Thyroid gland (tissue), 4 donors: Measurements from ENCODE around the gene WFDC10A. TPM values are rescaled to one million over a fixed set of nuclear protein-coding genes. Genes with fewer than 3 reads are reported as not detected.
A peak's percentile ranks its signal among the peaks of the same experiment; 100 is the strongest.

ENCODE experiments used
- DNase-seq, 2 donors: peaks; one replicate each; pipeline ENCODE4 v3.0.0-alpha.2; 2019
- H3K27ac ChIP-seq, 3 donors: fragments of 200-600 bp; sonication (generic); 1 replicate in 2 of 3; 2 replicates in 1 of 3; pipeline ENCODE4 v1.5.1; 2016 to 2019; ENCODE audit warnings: mild to moderate bottlenecking in 1 of 3, moderate library complexity in 1 of 3
- H3K27me3 ChIP-seq: fragments of 200-600 bp; sonication (generic); one replicate; pipeline ENCODE4 v1.5.1; 2019
- H3K36me3 ChIP-seq, 2 donors: fragments of 200-600 bp; sonication (generic); one replicate each; pipeline ENCODE4 v1.5.1; 2016 to 2019
- H3K4me1 ChIP-seq, 2 donors: fragments of 200-600 bp; sonication (generic); one replicate each; pipeline ENCODE4 v1.5.1; 2017 to 2019
- H3K4me3 ChIP-seq, 3 donors: fragments of 200-600 bp; sonication (generic); replicated peaks in 1 of 3; 1 replicate in 2 of 3; 2 replicates in 1 of 3; pipeline ENCODE4 v1.5.1; 2016; ENCODE audit warnings: mild to moderate bottlenecking in 1 of 3
- H3K9me3 ChIP-seq: fragments of 200-600 bp; sonication (generic); one replicate; pipeline ENCODE4 v1.5.1; 2017
- POLR2A ChIP-seq, 2 donors: fragments of 450-650 bp; IDR thresholded peaks; one replicate each; pipeline ENCODE4 v1.6.1; 2017; ENCODE audit warnings: antibody characterized with exemption in 2 of 2, mild to moderate bottlenecking in 2 of 2, moderate library complexity in 1 of 2
- WGBS, 2 donors: methylation state at CpG; one replicate each; pipeline ENCODE4 v1.1.5; 2017; 5-methylcytosine and 5-hydroxymethylcytosine counted together
- intact Hi-C: fragments of 100-400 bp; cut with DNase I; formaldehyde crosslinking; loops from one replicate; pipeline ENCODE4 v1.15.1; 2023
- total RNA-seq, 4 donors: library from RNA; depleted of rRNA; stranded (reverse); fragments of >200 nt; gene quantifications; one replicate each; pipeline ENCODE4 v1.2.3, GENCODE V29; 2016
- TF ChIP-seq, protein P1 (sequence below), 6 experiments: fragments of 200-600 bp in 3 of 6; fragments of 450-650 bp in 3 of 6; sonication (generic) in 3 of 6; IDR thresholded peaks; one replicate each; pipeline ENCODE4 v1.5.1; 2016 to 2019; ENCODE audit warnings: antibody characterized with exemption in 6 of 6, mild to moderate bottlenecking in 2 of 6, inconsistent platforms in 1 of 6, moderate library complexity in 1 of 6

WFDC10A gene
- total RNA-seq, 4 donors from 2014 or later = not detected

DNA sequence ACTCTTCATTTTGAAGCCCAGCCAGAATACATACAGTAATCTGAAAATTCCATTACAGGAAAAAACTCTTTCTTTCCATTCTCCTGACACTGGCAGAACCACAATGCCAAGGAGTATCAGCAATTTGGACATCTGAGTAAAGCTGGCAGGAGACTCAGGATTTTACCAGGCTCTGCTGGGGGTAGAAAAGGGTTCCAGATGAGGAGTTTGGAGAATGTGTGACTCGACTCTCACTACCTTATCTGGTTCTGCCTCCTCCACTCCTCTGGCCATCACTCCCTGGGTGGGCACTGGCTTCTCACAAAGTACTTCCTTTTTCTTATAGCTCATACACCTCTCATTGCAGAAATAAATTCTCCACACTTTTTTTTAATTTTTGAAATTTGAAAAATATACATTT, 39.8 kb upstream of the WFDC10A start:
- Histone ChIP-seq H3K4me1 (peaks cover 7 to 11% of the 10 kb centered on the region in 2 donors), H3K4me3 (no peak overlapping the region), H3K9me3 (no peaks in the 10 kb centered on the region), H3K27ac (peak overlapping the region in 1 of 3 donors; percentile 29), H3K27me3 (no peaks in the 10 kb centered on the region), H3K36me3 (no peaks in the 10 kb centered on the region)
- TF ChIP-seq, protein P1, sequence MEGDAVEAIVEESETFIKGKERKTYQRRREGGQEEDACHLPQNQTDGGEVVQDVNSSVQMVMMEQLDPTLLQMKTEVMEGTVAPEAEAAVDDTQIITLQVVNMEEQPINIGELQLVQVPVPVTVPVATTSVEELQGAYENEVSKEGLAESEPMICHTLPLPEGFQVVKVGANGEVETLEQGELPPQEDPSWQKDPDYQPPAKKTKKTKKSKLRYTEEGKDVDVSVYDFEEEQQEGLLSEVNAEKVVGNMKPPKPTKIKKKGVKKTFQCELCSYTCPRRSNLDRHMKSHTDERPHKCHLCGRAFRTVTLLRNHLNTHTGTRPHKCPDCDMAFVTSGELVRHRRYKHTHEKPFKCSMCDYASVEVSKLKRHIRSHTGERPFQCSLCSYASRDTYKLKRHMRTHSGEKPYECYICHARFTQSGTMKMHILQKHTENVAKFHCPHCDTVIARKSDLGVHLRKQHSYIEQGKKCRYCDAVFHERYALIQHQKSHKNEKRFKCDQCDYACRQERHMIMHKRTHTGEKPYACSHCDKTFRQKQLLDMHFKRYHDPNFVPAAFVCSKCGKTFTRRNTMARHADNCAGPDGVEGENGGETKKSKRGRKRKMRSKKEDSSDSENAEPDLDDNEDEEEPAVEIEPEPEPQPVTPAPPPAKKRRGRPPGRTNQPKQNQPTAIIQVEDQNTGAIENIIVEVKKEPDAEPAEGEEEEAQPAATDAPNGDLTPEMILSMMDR (IDR thresholded peaks at IDR 0.05) = no peak
- no peak for TF ChIP-seq POLR2A (IDR thresholded peaks at IDR 0.05)
- DNase-seq = peak; percentile 61 to 70
- 10 to 40% methylated on average over 1 of the region's 1 CpG for WGBS, 2 donors
- intact Hi-C loops = no loop called here

DNA sequence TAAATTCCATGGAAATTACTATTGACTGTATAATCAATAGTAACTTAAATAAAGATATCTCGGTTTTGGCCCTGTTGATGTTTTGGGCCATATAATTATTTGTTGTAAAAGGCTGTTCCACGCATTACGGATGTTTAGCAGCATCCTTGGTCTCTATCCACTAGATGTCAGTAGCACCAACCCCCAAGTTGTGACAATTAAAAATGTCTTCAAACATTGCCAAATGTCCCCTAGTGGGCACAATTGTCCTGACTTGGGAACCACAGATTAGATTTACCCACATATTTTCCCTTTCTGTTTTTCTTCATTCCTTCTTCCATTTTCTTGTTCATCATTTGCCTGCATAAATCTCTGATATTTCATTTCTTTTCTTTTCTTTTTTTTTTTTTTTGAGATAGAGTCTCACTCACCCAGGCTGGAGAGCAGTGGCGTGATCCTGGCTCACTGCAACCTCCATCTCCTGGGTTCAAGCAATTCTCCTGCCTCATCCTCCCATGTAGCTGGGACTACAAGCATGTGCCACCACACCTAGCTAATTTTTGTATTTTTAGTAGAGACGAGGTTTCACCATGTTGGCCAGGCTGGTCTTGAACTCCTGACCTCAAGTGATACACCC, 36.9 kb upstream of the WFDC10A start:
- 69 to 70% methylated on average over 5 of the region's 5 CpGs for WGBS, 2 donors
- DNase-seq = no peak
- TF ChIP-seq POLR2A (IDR thresholded peaks at IDR 0.05) = no peak
- TF ChIP-seq, protein P1 (IDR thresholded peaks at IDR 0.05) = peak in 5 of 6 experiments; percentile 22 to 75 (median 52)
- H3K27me3 ChIP-seq = no peaks in the 10 kb centered on the region
- intact Hi-C loops = no loop called here
- H3K4me1 ChIP-seq = peaks cover 7 to 11% of the 10 kb centered on the region in 2 donors
- H3K36me3 ChIP-seq = no peaks in the 10 kb centered on the region
- H3K9me3 ChIP-seq = no peaks in the 10 kb centered on the region
- no peak overlapping the region for H3K4me3 ChIP-seq
- H3K27ac ChIP-seq = no peak overlapping the region

DNA sequence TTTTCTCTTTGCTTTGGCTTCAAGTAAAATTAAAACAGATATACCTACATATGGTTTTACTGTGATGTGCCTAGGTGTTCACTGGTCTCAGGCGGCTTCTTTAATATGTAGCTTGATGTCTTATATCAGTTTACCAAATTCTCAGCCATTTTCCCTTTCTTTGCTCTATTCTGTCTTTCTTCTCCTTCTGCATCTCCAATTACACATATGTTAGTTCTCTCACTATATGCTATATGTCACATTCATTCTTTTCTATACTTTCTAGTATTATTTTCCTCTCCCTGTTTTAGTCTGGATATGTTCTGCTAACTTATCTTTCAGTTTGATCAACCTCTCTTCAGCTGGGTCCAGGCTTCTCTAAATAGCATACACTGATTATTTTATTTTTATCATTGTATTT, 36.0 kb upstream of the WFDC10A start:
- intact Hi-C loops = no loop called here
- H3K9me3 ChIP-seq = no peaks in the 10 kb centered on the region
- H3K4me1 ChIP-seq = peaks cover 7 to 11% of the 10 kb centered on the region in 2 donors
- H3K36me3 ChIP-seq = no peaks in the 10 kb centered on the region
- H3K4me3 ChIP-seq = no peak overlapping the region
- H3K27ac ChIP-seq = no peak overlapping the region
- H3K27me3 ChIP-seq = no peaks in the 10 kb centered on the region
- DNase-seq = no peak
- TF ChIP-seq POLR2A (IDR thresholded peaks at IDR 0.05) = no peak
- TF ChIP-seq, protein P1 (IDR thresholded peaks at IDR 0.05) = no peak
- WGBS, 2 donors = 35 to 45% methylated on average over 1 of the region's 1 CpG

DNA sequence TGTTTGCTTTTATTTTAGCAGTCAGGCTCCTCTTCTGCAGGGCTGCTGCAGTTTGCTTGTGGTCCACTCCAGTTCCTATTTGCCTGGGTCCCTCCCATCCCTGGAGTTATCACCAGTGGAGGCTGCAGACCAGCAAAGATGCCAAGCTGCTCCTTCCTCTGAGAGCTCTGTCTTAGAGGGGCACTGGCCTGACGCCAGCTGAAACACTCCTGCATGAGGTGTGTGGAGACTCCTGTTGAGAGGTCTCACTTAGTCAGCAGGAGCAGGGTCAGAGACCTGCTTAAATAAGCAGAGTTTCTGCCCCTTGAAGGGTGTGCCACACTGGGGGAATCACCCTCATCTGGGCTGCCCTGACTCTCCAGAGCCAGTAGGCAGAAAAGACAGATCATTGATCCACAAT, 34.3 kb upstream of the WFDC10A start:
- intact Hi-C loops = no loop called here
- Histone ChIP-seq H3K4me3 (no peak overlapping the region), H3K27ac (no peak overlapping the region), H3K27me3 (no peaks in the 10 kb centered on the region), H3K36me3 (no peaks in the 10 kb centered on the region), H3K9me3 (no peaks in the 10 kb centered on the region), H3K4me1 (no peaks in the 10 kb centered on the region)
- TF ChIP-seq POLR2A (IDR thresholded peaks at IDR 0.05) = no peak
- TF ChIP-seq, protein P1 (IDR thresholded peaks at IDR 0.05) = no peak
- no peak for DNase-seq
- 9 to 22% methylated on average over 1 of the region's 1 CpG for WGBS, 2 donors

DNA sequence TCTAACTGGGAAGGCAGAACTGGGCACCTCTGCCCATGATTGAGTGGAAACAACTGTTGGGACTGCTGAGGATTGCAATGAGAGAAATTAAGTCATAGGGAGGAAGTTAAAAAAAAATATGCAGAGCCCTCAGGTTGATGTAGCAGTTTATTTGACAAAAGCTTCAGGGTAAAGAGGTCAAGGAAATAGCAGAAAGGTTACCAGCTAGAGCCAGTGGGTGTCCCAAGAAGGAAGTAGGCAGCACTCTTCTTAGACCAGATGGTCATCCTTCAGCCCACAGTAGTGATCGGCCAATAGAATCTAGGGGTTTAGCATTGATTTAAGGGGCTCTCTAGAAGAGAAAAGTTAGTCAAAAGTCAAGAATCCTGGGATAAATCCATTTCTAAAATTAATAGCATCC, 21.7 kb upstream of the WFDC10A start:
- H3K27me3 ChIP-seq = no peaks in the 10 kb centered on the region
- no peak for DNase-seq
- WGBS, 2 donors = 92 to 100% methylated on average over 1 of the region's 1 CpG
- intact Hi-C loops = no loop called here
- H3K4me3 ChIP-seq = no peak overlapping the region
- TF ChIP-seq POLR2A (IDR thresholded peaks at IDR 0.05) = no peak
- TF ChIP-seq, protein P1 (IDR thresholded peaks at IDR 0.05) = no peak
- no peaks in the 10 kb centered on the region for H3K36me3 ChIP-seq
- H3K9me3 ChIP-seq = no peaks in the 10 kb centered on the region
- no peak overlapping the region for H3K27ac ChIP-seq
- no peaks in the 10 kb centered on the region for H3K4me1 ChIP-seq
